ENCODE measurements around the gene KAT6B. TPM values are rescaled to one million over a fixed set of nuclear protein-coding genes. Genes with fewer than 3 reads are reported as not detected.

The KAT6B gene
- total RNA-seq, 1 experiment from 2014 or later: 10.7 TPM

- Histone ChIP-seq H3K4me3 (no peak overlapping the region), H3K4me1 (replicated peaks) (no peaks in the 10 kb centered on the region), H3K27ac (no peak overlapping the region), H3K36me3 (peaks cover 23% of the 10 kb centered on the region), H3K9me3 (replicated peaks) (no peaks in the 10 kb centered on the region), H3K27me3 (replicated peaks) (no peaks in the 10 kb centered on the region)
- DNase-seq (ENCODE audit: low read depth in 1 of 2, low spot score in 2 of 2): no peak
These were observed 203.0 kb downstream of the KAT6B start for GRCh38 chr10:75029420-75029819.

GRCh38 chr10:75029857-75030256 is 203.5 kb downstream of the KAT6B start:
- Histone ChIP-seq H3K27ac (no peak overlapping the region), H3K4me3 (no peak overlapping the region), H3K27me3 (replicated peaks) (no peaks in the 10 kb centered on the region), H3K36me3 (peaks cover 23% of the 10 kb centered on the region), H3K9me3 (replicated peaks) (no peaks in the 10 kb centered on the region), H3K4me1 (replicated peaks) (no peaks in the 10 kb centered on the region)
- no peak for DNase-seq (ENCODE audit: low read depth in 1 of 2, low spot score in 2 of 2)

DNA sequence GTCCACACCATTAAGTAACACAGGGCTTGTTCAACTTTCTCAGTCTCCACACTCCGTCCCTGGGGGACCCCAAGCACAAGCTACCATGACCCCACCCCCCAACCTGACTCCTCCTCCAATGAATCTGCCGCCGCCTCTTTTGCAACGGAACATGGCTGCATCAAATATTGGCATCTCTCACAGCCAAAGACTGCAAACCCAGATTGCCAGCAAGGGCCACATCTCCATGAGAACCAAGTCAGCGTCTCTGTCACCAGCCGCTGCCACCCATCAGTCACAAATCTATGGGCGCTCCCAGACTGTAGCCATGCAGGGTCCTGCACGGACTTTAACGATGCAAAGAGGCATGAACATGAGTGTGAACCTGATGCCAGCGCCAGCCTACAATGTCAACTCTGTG is 204.0 kb downstream of the KAT6B start:
- no peak for DNase-seq (ENCODE audit: low read depth in 1 of 2, low spot score in 2 of 2)
- no peaks in the 10 kb centered on the region for H3K4me1 ChIP-seq (replicated peaks)
- H3K27me3 ChIP-seq (replicated peaks): no peaks in the 10 kb centered on the region
- no peak overlapping the region for H3K4me3 ChIP-seq
- no peak overlapping the region for H3K27ac ChIP-seq
- H3K36me3 ChIP-seq: peaks cover 19% of the 10 kb centered on the region
- H3K9me3 ChIP-seq (replicated peaks): no peaks in the 10 kb centered on the region

- Histone ChIP-seq H3K9me3 (replicated peaks) (no peaks in the 10 kb centered on the region), H3K27me3 (replicated peaks) (no peaks in the 10 kb centered on the region), H3K4me3 (no peak overlapping the region), H3K4me1 (replicated peaks) (no peaks in the 10 kb centered on the region), H3K36me3 (peaks cover 17% of the 10 kb centered on the region), H3K27ac (no peak overlapping the region)
- DNase-seq (ENCODE audit: low read depth in 1 of 2, low spot score in 2 of 2): no peak
These were observed 205.7 kb downstream of the KAT6B start for GRCh38 chr10:75032119-75032518.

GRCh38 chr10:75032813-75033212 is 206.4 kb downstream of the KAT6B start:
- Histone ChIP-seq H3K27me3 (replicated peaks) (no peaks in the 10 kb centered on the region), H3K27ac (no peak overlapping the region), H3K36me3 (peaks cover 17% of the 10 kb centered on the region), H3K4me3 (no peak overlapping the region), H3K4me1 (replicated peaks) (no peaks in the 10 kb centered on the region), H3K9me3 (replicated peaks) (no peaks in the 10 kb centered on the region)
- DNase-seq (ENCODE audit: low read depth in 1 of 2, low spot score in 2 of 2): no peak

- H3K4me3 ChIP-seq: no peak overlapping the region
These were observed 207.2 kb downstream of the KAT6B start for GRCh38 chr10:75033399-75034130.

DNA sequence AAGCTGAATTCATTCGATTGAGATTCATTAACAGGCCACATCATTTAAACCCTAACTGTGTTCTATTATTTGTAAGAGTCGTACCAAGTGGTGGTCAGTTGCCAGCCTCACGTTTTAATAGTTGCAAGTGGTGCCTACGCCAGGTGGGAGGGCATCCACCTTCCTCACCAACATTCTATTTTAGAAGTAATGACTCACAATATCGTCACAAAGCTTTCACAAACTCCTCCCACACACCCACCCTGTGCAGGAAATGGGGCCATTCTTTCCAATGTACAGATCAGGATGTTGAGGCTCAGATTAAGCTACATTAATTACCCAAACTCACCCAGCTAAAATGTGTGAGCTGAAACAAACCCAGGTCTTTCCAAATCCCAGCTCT is 207.7 kb downstream of the KAT6B start:
- H3K27ac ChIP-seq: no peak overlapping the region
- H3K36me3 ChIP-seq: peaks cover 15% of the 10 kb centered on the region
- H3K27me3 ChIP-seq (replicated peaks): no peaks in the 10 kb centered on the region
- H3K9me3 ChIP-seq (replicated peaks): no peaks in the 10 kb centered on the region
- DNase-seq (ENCODE audit: low read depth in 1 of 2, low spot score in 2 of 2): no peak
- no peaks in the 10 kb centered on the region for H3K4me1 ChIP-seq (replicated peaks)
- H3K4me3 ChIP-seq: no peak overlapping the region

More at GRCh38 chr10:75033399-75034130, 207.2 kb downstream of the KAT6B start:
- Histone ChIP-seq H3K36me3 (peaks cover 17% of the 10 kb centered on the region), H3K27ac (no peak overlapping the region), H3K9me3 (replicated peaks) (no peaks in the 10 kb centered on the region), H3K27me3 (replicated peaks) (no peaks in the 10 kb centered on the region), H3K4me1 (replicated peaks) (no peaks in the 10 kb centered on the region)
- no peak for DNase-seq (ENCODE audit: low read depth in 1 of 2, low spot score in 2 of 2)

DNA sequence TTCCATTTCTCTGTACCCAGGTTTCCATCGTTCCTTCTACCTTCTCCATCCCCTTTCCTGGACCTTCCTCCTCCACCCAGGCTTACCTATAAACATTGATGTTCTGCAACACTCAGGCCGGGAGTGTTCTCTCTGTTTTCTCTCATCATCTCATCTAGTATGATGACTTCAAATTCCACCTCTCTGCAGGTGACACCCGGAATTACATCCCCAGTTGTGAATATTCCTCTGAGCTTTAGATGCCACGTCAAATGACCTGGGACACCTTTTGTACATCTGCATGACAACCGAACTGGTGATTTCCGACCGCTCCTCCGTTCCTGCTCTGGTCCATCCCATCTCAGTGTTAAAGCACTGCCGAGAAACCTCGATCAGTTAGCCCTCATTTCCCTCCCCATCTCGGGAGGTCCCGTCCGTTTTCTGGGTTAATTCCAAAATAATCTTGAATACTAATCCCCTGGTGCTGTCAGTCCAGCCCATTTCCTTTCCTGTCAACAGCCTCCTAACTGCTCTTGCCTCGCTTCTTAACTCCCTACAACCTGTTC is 208.4 kb downstream of the KAT6B start:
- Histone ChIP-seq H3K27ac (no peak overlapping the region), H3K9me3 (replicated peaks) (no peaks in the 10 kb centered on the region), H3K36me3 (peaks cover 11% of the 10 kb centered on the region), H3K4me3 (no peak overlapping the region), H3K4me1 (replicated peaks) (no peaks in the 10 kb centered on the region), H3K27me3 (replicated peaks) (no peaks in the 10 kb centered on the region)
- DNase-seq (ENCODE audit: low read depth in 1 of 2, low spot score in 2 of 2): no peak

- no peaks in the 10 kb centered on the region; the same call in 1 of the 2 replicates for H3K36me3 ChIP-seq
- no peaks in the 10 kb centered on the region for H3K9me3 ChIP-seq (replicated peaks)
- H3K4me1 ChIP-seq (replicated peaks): no peaks in the 10 kb centered on the region
- no peaks in the 10 kb centered on the region for H3K27me3 ChIP-seq (replicated peaks)
- DNase-seq (ENCODE audit: low read depth in 1 of 2, low spot score in 2 of 2): no peak
- H3K4me3 ChIP-seq: no peak overlapping the region
- no peak overlapping the region for H3K27ac ChIP-seq
These were observed 209.7 kb downstream of the KAT6B start for GRCh38 chr10:75035975-75036708.

GRCh38 chr10:75037171-75038153 is 211.1 kb downstream of the KAT6B start:
- Histone ChIP-seq H3K9me3 (replicated peaks) (no peaks in the 10 kb centered on the region), H3K4me3 (no peak overlapping the region), H3K27me3 (replicated peaks) (no peaks in the 10 kb centered on the region), H3K27ac (no peak overlapping the region), H3K36me3 (no peaks in the 10 kb centered on the region), H3K4me1 (replicated peaks) (0 out of 2 replicates have a peak, but pooled peaks cover under 1% of the 10 kb centered on the region)
- no peak for DNase-seq (ENCODE audit: low read depth in 1 of 2, low spot score in 2 of 2)

DNA sequence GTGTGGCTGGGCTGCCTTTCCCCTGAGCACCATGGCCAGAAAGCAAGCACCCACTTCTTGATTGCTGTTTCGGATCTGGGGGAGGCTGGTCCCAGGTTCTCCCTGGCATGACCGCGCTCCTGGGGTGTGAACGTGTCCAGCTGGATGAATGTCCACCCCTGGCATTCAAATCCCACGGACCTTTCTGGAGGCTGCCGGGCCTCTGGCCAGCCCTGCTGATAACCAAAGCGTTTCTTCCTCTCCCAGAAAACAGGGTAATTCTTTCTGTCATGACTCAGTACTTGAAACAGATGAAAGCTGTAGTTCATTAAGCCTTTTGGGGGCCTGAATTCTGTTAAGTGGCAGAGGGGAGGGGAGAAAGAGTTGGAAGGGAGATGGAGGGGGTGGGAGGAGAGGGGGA is 211.9 kb downstream of the KAT6B start:
- Histone ChIP-seq H3K27me3 (replicated peaks) (no peaks in the 10 kb centered on the region), H3K9me3 (replicated peaks) (no peaks in the 10 kb centered on the region), H3K27ac (no peak overlapping the region), H3K4me1 (replicated peaks) (0 out of 2 replicates have a peak, but pooled peaks cover 3% of the 10 kb centered on the region), H3K36me3 (no peaks in the 10 kb centered on the region), H3K4me3 (no peak overlapping the region)
- no peak for DNase-seq (ENCODE audit: low read depth in 1 of 2, low spot score in 2 of 2)

DNA sequence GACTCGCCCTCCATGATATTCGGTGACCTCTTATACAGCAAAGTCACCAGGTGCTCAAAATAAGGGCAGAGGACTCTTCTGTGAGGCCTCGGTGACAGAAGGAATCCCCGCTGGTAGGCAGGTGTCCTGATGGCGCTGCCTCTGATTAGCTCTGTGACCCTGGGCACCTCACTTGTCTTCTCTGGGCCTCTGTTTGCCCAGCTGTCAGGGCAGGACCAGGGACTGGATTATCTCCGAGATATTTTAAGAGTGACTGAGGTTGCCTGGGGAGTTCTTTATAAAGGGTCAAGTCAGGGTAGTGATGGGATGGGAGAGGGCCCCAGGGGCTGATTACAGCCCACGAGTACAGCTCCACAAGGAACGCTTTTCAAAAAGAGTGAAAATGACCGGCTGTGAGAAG is 214.2 kb downstream of the KAT6B start:
- H3K4me1 ChIP-seq (replicated peaks): 0 out of 2 replicates have a peak, but pooled peaks cover 3% of the 10 kb centered on the region
- H3K9me3 ChIP-seq (replicated peaks): no peaks in the 10 kb centered on the region
- no peak overlapping the region for H3K4me3 ChIP-seq
- no peak overlapping the region for H3K27ac ChIP-seq
- no peaks in the 10 kb centered on the region for H3K27me3 ChIP-seq (replicated peaks)
- DNase-seq (ENCODE audit: low read depth in 1 of 2, low spot score in 2 of 2): no peak
- H3K36me3 ChIP-seq: no peaks in the 10 kb centered on the region

DNA sequence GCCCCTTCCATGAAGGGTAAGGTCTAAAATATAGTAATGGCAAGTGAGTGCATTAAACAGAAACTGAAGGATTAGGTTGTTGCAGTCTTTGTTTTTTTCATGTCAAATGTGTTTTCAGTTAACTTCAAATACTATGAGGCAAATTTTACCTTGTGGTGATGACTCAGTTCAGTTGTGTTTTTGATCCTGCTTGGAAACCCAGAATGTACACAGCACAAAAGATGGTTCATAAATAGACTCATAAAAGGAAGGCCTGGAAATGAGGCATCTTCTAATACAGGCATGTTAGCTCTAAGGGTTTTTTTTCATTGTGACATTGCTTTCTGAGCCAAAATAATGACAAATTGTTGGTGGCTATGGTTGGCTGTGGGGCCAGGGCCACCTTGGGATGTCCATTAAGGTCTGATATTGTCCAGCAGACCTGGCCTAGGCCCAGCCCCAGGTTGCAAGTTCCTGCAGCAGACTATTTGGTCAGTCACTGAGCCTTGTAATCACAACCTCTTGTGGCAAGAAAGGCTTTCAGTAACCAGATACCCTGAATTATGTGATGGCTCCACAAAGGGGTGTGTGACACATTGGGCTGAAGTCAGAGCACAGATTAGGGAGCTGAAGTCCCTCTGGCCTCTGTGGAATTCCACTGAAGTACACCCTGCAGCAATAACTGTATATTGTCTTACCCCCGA is 216.0 kb downstream of the KAT6B start:
- no peaks in the 10 kb centered on the region for H3K27me3 ChIP-seq (replicated peaks)
- no peaks in the 10 kb centered on the region for H3K9me3 ChIP-seq (replicated peaks)
- H3K4me3 ChIP-seq: no peak overlapping the region
- H3K36me3 ChIP-seq: no peaks in the 10 kb centered on the region
- H3K27ac ChIP-seq: no peak overlapping the region
- H3K4me1 ChIP-seq (replicated peaks): 0 out of 2 replicates have a peak, but pooled peaks cover 3% of the 10 kb centered on the region
- peak in 1 of 2 experiments; percentile 15 for DNase-seq (ENCODE audit: low read depth in 1 of 2, low spot score in 2 of 2)

Data from SJSA1 (cell line).